HepG2 (cell line): ENCODE measurements around the gene SUDS3. TPM values are rescaled to one million over a fixed set of nuclear protein-coding genes. Genes with fewer than 3 reads are reported as not detected.

Experiments used
- ATAC-seq: fragments of 200-7000 bp; cut with Tn5 transposase; 3 replicates; pipeline ENCODE4 v1.9.1; 2020; ENCODE audit warnings: mild to moderate bottlenecking, moderate library complexity
- BruUV-seq: library from RNA; stranded (reverse); fragments of 400-500 nt; replicated peaks from 2 replicates; lab custom pipeline; 2021; lab: Mats Ljungman, UMichigan
- CTCF ChIA-PET: fragments of 300-600 bp; formaldehyde crosslinking; extraction: SDS; loops from one replicate; lab custom pipeline; 2021; ENCODE audit warnings: low total read pairs, inconsistent platforms, low intra/inter-chr PET ratio; lab: Yijun Ruan, JAX
- POLR2A ChIA-PET: fragments of 350-600 bp; sonication (Branson Sonifier 250); formaldehyde crosslinking; loops from one replicate; lab custom pipeline; 2020; ENCODE audit warnings: antibody characterized with exemption, inconsistent platforms; lab: Yijun Ruan, JAX
- DNase-seq: peaks from one replicate; pipeline ENCODE4 v3.0.0-alpha.2; 2015; ENCODE audit warnings: low spot score
- FAIRE-seq: peaks from 3 replicates; lab custom pipeline; 2011; peaks lifted over from hg19 to GRCh38; lab: Jason Lieb, UNC
- H2AFZ ChIP-seq: one replicate; pipeline ENCODE4 v1.6.1; 2011; ENCODE audit warnings: low read length, inconsistent platforms
- H3K27ac ChIP-seq: fragments of 300-600 bp; 3 replicates; pipeline ENCODE4 v1.8.0; 2011; ENCODE audit warnings: mixed run types, mild to moderate bottlenecking, mixed read lengths, low read length, inconsistent platforms; ENCODE audit not compliant: insufficient read depth; ENCODE audit errors: extremely low read length
- H3K27me3 ChIP-seq, 2 experiments: fragments of 200-600 bp in 1 of 2; 2 replicates in 1 of 2; 3 replicates in 1 of 2; pipeline versions ENCODE4 v1.6.0 to v1.8.0; 2011; ENCODE audit warnings: low read length in 2 of 2, mild to moderate bottlenecking in 2 of 2, moderate library complexity in 2 of 2, inconsistent platforms in 1 of 2; ENCODE audit not compliant: insufficient read depth in 2 of 2, control insufficient read depth in 1 of 2
- H3K36me3 ChIP-seq, 2 experiments: fragments of 200-600 bp in 1 of 2; replicated peaks in 1 of 2; 2 replicates in 1 of 2; 3 replicates in 1 of 2; pipeline versions ENCODE4 v1.5.1 to v1.8.0; 2011; ENCODE audit warnings: low read length in 2 of 2, inconsistent platforms in 1 of 2; ENCODE audit not compliant: insufficient read depth in 2 of 2, control insufficient read depth in 1 of 2
- H3K4me1 ChIP-seq: 2 replicates; pipeline ENCODE4 v1.5.1; 2012; ENCODE audit warnings: low read length, inconsistent platforms; ENCODE audit not compliant: insufficient read depth
- H3K4me2 ChIP-seq: 2 replicates; pipeline ENCODE4 v1.6.0; 2011; ENCODE audit warnings: low read depth, low read length, inconsistent platforms
- H3K4me3 ChIP-seq, 3 experiments: fragments of 200-600 bp in 1 of 3; sonication (generic), shearing (Covaris generic) in 1 of 3; replicated peaks in 1 of 3; 2 replicates each; pipeline ENCODE4 v1.5.1; 2011 to 2016; ENCODE audit warnings: low read length in 3 of 3, inconsistent platforms in 2 of 3, low read depth in 2 of 3, mild to moderate bottlenecking in 2 of 3, control low read depth in 1 of 3, mixed read lengths in 1 of 3; ENCODE audit not compliant: insufficient read depth in 1 of 3
- H3K79me2 ChIP-seq: one replicate; pipeline ENCODE4 v1.6.1; 2011; ENCODE audit warnings: low read length, inconsistent platforms; ENCODE audit not compliant: insufficient read depth
- H3K9ac ChIP-seq: 2 replicates; pipeline ENCODE4 v1.6.0; 2011; ENCODE audit warnings: mild to moderate bottlenecking, low read depth, low read length, inconsistent platforms; ENCODE audit not compliant: insufficient read depth
- H3K9me3 ChIP-seq: 2 replicates; pipeline ENCODE4 v1.5.1; 2012; ENCODE audit warnings: mild to moderate bottlenecking, low read length
- H4K20me1 ChIP-seq: 2 replicates; pipeline ENCODE4 v1.6.0; 2011; ENCODE audit warnings: inconsistent platforms, mild to moderate bottlenecking, low read length, moderate library complexity; ENCODE audit not compliant: insufficient read depth
- ARNT ChIP-seq: fragments of 450-650 bp; IDR thresholded peaks from 2 replicates; pipeline ENCODE4 v1.6.1; 2017
- HOXA3 ChIP-seq: sonication (generic); formaldehyde crosslinking; IDR thresholded peaks from 2 replicates; pipeline ENCODE4 v1.5.0; 2020; ENCODE audit warnings: missing genetic modification reagents
- KDM1A ChIP-seq: IDR thresholded peaks from 2 replicates; pipeline ENCODE4 v1.6.1; 2016; ENCODE audit warnings: missing compliant biosample characterization
- MYNN ChIP-seq: sonication (generic); formaldehyde crosslinking; IDR thresholded peaks from 2 replicates; pipeline ENCODE4 v1.4.0; 2020; ENCODE audit warnings: mild to moderate bottlenecking, low read depth, missing genetic modification reagents
- NFIC ChIP-seq: IDR thresholded peaks from 2 replicates; pipeline ENCODE4 v1.6.1; 2012; ENCODE audit warnings: mild to moderate bottlenecking, low read length, inconsistent platforms
- NR2F2 ChIP-seq: IDR thresholded peaks from 2 replicates; pipeline ENCODE4 v1.6.1; 2012; ENCODE audit warnings: low read depth, inconsistent platforms, borderline replicate concordance
- STAG1 ChIP-seq: sonication (generic); formaldehyde crosslinking; IDR thresholded peaks from 2 replicates; pipeline ENCODE4 v1.4.0; 2020; ENCODE audit warnings: missing genetic modification reagents
- THAP11 ChIP-seq: IDR thresholded peaks from 2 replicates; pipeline ENCODE4 v1.6.1; 2016; ENCODE audit warnings: missing biosample characterization, missing genetic modification reagents
- ZNF296 ChIP-seq: sonication (generic); formaldehyde crosslinking; conservative IDR thresholded peaks from 2 replicates; pipeline ENCODE4 v1.5.0; 2020; ENCODE audit warnings: mild to moderate bottlenecking, missing genetic modification reagents
- ZNF776 ChIP-seq: sonication (generic); formaldehyde crosslinking; IDR thresholded peaks from 2 replicates; pipeline ENCODE4 v1.4.0; 2020; ENCODE audit warnings: mild to moderate bottlenecking, missing genetic modification reagents
- WGBS: methylation state at CpG from one replicate; pipeline ENCODE4 v1.1.6; 2017; ENCODE audit warnings: low lambda C conversion rate; 5-methylcytosine and 5-hydroxymethylcytosine counted together
- in situ Hi-C: cut with HindIII; loops from 2 replicates; pipeline ENCODE4 v1.10.0; 2017; ENCODE audit warnings: low pct_unique_long_range_greater_than_20kb; ENCODE audit not compliant: extremely low pct_ligation_motif_present
- intact Hi-C: fragments of 100-400 bp; cut with micrococcal nuclease; formaldehyde crosslinking; loops from one replicate; pipeline ENCODE4 v1.10.0; 2022; ENCODE audit not compliant: unreplicated experiment
- polyA plus RNA-seq, 8 experiments: library from polyadenylated mRNA; depleted of rRNA in 3 of 8; stranded (reverse) in 7 of 8; unstranded in 1 of 8; fragments of >200 nt; fragmentation: Illumina TruSeq in 4 of 8; extraction: Trizol in 4 of 8; gene quantifications; 2 replicates each; pipeline versions ENCODE4 v1.2.1 to v1.2.3, GENCODE V29; 2011 to 2016; ENCODE audit warnings: low read depth in 4 of 8, missing spikeins in 1 of 8, mixed read lengths in 1 of 8; ENCODE audit not compliant: insufficient read depth in 1 of 8
- total RNA-seq, 5 experiments: library from RNA; depleted of rRNA; stranded (reverse); fragments of >200 nt; fragmentation: Illumina TruSeq; extraction: Trizol; gene quantifications; 2 replicates each; pipeline ENCODE4 v1.2.3, GENCODE V29; 2016; ENCODE audit warnings: low read depth in 1 of 5
- TF ChIP-seq, protein P1 (sequence below): IDR thresholded peaks from 2 replicates; pipeline ENCODE4 v1.6.1; 2016
- TF ChIP-seq, protein P2 (sequence below): sonication (generic); formaldehyde crosslinking; IDR thresholded peaks from 2 replicates; pipeline ENCODE4 v1.8.0; 2022; ENCODE audit warnings: mild to moderate bottlenecking, missing genetic modification reagents, moderate library complexity
- TF ChIP-seq, protein P3 (sequence below): sonication (generic); formaldehyde crosslinking; IDR thresholded peaks from 2 replicates; pipeline ENCODE4 v1.5.1; 2020; ENCODE audit warnings: missing genetic modification reagents, mild to moderate bottlenecking, borderline replicate concordance

SUDS3 gene
- total and polyA plus RNA-seq, 2 of the 13 experiments (the other 11 are each of a cell fraction or from before 2014, with no cell fraction given): 20.2 to 33.1 TPM

DNA sequence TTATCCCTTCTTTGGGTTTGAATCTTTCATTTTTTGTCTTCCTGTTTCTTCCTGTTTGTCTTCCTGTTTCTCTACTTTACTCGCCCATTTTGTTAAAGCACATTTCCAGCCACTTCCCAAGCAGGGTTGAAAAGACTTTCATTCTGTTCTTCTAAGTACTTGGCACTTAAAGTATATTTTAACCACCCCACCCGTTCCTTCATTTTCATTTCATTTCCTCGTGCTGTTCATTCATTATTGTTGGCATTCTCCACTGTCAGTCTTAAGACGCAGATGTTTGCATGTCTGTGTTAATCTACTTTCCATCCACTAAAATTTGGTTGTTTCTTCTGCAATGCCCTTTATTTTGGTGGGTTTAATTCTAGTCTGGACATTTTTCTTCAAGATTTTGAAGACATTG is 49.0 kb downstream of the SUDS3 start:
- no peaks in the 10 kb centered on the region for H3K9me3 ChIP-seq
- no peaks in the 10 kb centered on the region for H4K20me1 ChIP-seq
- intact Hi-C loops: no loop called here
- WGBS: 70% methylated on average over 4 of the region's 4 CpGs
- POLR2A ChIA-PET: no interaction called here
- no peaks in the 10 kb centered on the region for H3K79me2 ChIP-seq
- FAIRE-seq (no peak), DNase-seq (no peak)
- no TSS peak for BruUV-seq
- H2AFZ ChIP-seq: no peak overlapping the region
- TF ChIP-seq ZNF776 (CRISPR knock-in tag): no peak
- no peak for TF ChIP-seq ARNT
- no peak for TF ChIP-seq STAG1
- TF ChIP-seq, all 625 proteins: peak for 0
- CTCF ChIA-PET: no interaction called here
- no peak overlapping the region for H3K4me2 ChIP-seq
- in situ Hi-C loops: no loop called here
- no peak for ATAC-seq
- H3K9ac ChIP-seq: no peak overlapping the region
- no peak overlapping the region for H3K4me3 ChIP-seq
- peaks cover 31% of the 10 kb centered on the region for H3K4me1 ChIP-seq
- H3K36me3 ChIP-seq: no peaks in the 10 kb centered on the region
- H3K27me3 ChIP-seq: no peaks in the 10 kb centered on the region
- H3K27ac ChIP-seq: no peak overlapping the region

DNA sequence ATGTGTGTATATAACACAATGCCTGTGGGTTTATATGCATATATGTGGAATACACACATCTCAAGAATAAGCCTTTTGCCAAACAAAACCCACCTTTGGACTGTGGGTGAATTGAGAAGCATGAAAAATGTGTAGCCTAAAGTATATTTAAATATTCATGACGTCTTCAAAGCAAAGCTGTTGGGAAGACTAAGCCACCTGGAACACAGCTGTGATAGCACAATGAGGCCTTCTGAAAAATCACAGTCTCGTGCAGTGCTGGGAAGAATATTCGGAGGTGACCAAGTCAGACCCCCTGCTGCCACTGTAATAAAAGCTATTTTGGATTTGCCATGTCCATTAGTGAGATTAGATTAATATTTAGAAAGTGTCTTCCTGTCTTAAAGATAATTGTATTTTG is 51.5 kb downstream of the SUDS3 start:
- H3K4me1 ChIP-seq: peaks cover 19% of the 10 kb centered on the region
- no peak overlapping the region for H3K27ac ChIP-seq
- H3K9ac ChIP-seq: no peak overlapping the region
- H3K27me3 ChIP-seq: no peaks in the 10 kb centered on the region
- no peaks in the 10 kb centered on the region for H3K9me3 ChIP-seq
- no peak for TF ChIP-seq MYNN (CRISPR knock-in tag)
- TF ChIP-seq THAP11 (CRISPR knock-in tag): no peak
- no peak for TF ChIP-seq NR2F2
- TF ChIP-seq ZNF296 (CRISPR knock-in tag): no peak
- TF ChIP-seq, protein P1, sequence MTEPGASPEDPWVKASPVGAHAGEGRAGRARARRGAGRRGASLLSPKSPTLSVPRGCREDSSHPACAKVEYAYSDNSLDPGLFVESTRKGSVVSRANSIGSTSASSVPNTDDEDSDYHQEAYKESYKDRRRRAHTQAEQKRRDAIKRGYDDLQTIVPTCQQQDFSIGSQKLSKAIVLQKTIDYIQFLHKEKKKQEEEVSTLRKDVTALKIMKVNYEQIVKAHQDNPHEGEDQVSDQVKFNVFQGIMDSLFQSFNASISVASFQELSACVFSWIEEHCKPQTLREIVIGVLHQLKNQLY (CRISPR knock-in tag): no peak
- TF ChIP-seq, protein P2, sequence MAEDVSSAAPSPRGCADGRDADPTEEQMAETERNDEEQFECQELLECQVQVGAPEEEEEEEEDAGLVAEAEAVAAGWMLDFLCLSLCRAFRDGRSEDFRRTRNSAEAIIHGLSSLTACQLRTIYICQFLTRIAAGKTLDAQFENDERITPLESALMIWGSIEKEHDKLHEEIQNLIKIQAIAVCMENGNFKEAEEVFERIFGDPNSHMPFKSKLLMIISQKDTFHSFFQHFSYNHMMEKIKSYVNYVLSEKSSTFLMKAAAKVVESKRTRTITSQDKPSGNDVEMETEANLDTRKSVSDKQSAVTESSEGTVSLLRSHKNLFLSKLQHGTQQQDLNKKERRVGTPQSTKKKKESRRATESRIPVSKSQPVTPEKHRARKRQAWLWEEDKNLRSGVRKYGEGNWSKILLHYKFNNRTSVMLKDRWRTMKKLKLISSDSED (CRISPR knock-in tag): no peak
- TF ChIP-seq, protein P3, sequence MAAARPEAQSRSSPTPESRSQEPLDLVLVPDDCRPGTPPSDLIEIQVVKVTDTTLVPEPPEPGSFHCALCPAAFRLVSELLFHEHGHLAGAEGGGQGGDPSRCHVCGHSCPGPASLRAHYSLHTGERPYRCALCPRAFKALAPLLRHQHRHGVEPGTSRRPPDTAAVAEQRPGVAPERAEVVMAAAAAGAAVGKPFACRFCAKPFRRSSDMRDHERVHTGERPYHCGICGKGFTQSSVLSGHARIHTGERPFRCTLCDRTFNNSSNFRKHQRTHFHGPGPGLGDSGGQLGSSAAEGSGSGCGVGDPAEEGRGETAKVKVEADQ (CRISPR knock-in tag): no peak
- TF ChIP-seq HOXA3 (CRISPR knock-in tag): no peak
- no peak for TF ChIP-seq NFIC
- no peak for TF ChIP-seq KDM1A (CRISPR knock-in tag)
- no peak overlapping the region for H3K4me3 ChIP-seq
- in situ Hi-C loops (no loop called here), intact Hi-C loops (no loop called here)
- no TSS peak for BruUV-seq
- ATAC-seq (no peak), DNase-seq (no peak), FAIRE-seq (no peak)
- WGBS: 70% methylated on average over 3 of the region's 3 CpGs
- no peak overlapping the region for H2AFZ ChIP-seq
- H3K36me3 ChIP-seq: no peaks in the 10 kb centered on the region
- no peak overlapping the region for H3K4me2 ChIP-seq
- no peaks in the 10 kb centered on the region for H3K79me2 ChIP-seq
- POLR2A ChIA-PET: no interaction called here
- CTCF ChIA-PET: no interaction called here
- H4K20me1 ChIP-seq: no peaks in the 10 kb centered on the region
